NCI-H345 treated with DMSO at 0.1 percent for 48 hours (cell line): ENCODE data around the gene EIF1AD.
A peak's percentile ranks its signal among the peaks of the same experiment; 100 is the strongest.
"Not testable (repeated sequence)": the region's sequence is repeated elsewhere in the genome, so short reads cannot be mapped to it uniquely, and the experiment has no call there.

Source experiments
- DNase-seq: peaks from one replicate; lab custom pipeline; 2025; ENCODE audit not compliant: unreplicated experiment; lab: John Stamatoyannopoulos, UW

EIF1AD gene

GRCh38 chr11:66001942-66002647, at the start of gene EIF1AD, which contains the start of gene BANF1:
EIF1AD (minus strand) TSS chr11:66002157; CDS start chr11:66000389, 1,768 bp downstream.
BANF1 (plus strand) TSS chr11:66002503; CDS start chr11:66003251, 748 bp downstream.
- peak; percentile 99 for DNase-seq

GRCh38 chr11:66051371-66051765, 49.4 kb upstream of the EIF1AD start:
- DNase-seq: no peak

- no peak for DNase-seq
Measured at GRCh38 chr11:66050581-66051231, 48.7 kb upstream of the EIF1AD start.

- no peak for DNase-seq
Measured at GRCh38 chr11:66048547-66049323, 46.8 kb upstream of the EIF1AD start, which contains the start of gene GAL3ST3. GAL3ST3 (minus strand) TSS chr11:66049161; CDS start chr11:66045415, 3,746 bp downstream.

DNA sequence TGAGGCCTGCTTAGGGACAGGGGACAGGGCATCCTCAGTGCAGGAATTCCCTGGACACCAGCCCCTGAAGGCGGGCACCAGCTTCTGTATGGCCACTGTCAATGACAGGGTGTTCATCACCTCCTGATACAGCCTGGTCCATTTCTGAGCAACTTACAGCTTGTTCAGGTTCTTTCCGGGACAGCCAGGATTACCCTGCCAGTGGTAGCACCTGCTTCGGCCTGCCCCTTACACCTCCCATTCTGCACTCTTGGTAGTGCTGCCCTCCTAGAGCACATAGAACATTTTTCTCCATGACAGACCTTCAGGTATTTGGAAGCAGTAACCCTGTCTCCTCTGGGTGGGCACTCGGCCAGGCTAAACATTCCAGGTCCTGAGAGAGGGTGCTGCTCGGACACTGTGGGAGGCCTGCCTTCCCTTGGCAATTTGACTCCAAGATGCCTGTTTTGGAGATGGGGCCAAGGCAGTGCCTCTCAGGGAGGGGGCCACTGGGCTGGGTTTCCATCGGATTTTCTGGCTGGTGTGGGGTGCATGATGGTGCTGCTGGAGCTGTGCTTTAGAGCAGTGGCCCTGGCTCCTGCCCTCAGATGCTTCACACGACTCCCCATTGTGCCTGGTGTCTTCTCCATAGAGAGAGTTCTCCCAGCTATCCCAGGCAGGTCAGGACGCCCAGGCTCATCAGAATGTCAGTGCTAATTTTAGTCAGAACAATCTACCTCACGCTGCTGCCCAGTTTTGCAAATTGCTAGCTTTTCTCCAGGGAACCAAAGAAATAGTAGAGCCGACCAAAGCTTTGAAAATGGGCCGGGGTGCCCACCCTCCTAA, 45.8 kb upstream of the EIF1AD start:
- DNase-seq: no peak

- DNase-seq: no peak
Measured at GRCh38 chr11:66046901-66047300, 44.9 kb upstream of the EIF1AD start.

- peak; percentile 75 for DNase-seq
Measured at GRCh38 chr11:66045177-66045639, 43.3 kb upstream of the EIF1AD start.

GRCh38 chr11:66044757-66045156, 42.8 kb upstream of the EIF1AD start:
- no peak for DNase-seq

GRCh38 chr11:66042996-66043906, 41.3 kb upstream of the EIF1AD start:
- no peak for DNase-seq

DNA sequence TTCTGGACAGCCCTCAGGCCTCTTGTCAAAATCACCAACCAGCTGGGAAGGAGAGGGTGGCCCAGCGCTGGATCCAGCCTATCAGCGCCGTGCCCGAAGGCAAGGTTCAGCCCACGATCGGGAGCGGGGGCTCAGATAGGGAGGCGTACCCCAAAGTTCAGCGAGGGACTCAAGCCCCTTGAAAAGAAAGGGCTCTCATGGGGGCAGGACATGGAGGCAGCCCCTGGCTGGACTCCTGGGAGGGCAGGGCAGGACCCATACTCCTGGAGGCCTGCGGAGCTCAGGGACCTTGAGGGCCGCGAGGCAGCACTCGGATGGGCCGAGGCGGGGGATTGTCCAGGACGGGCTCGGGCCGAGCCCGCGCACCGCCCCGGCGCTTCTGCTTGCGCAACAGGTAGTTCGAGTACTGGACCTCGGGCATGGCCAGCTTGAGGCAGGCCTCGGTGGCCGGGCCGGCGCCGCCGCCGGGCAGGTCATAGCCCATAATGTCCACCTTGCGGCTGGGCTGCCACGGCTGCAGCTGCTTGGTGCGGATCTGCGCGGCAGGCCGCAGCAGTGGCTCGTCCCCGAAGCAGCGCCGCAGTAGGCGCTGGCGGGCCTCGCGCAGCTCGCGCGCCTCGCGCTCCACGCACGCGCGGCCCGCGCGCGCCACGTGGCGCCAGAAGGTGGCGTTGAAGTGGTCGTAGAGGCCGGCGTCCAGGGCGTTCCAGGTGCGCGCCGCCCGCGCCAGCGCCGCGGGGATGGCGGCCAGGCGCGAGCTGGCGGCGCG, 40.5 kb upstream of the EIF1AD start:
- DNase-seq: no peak

- DNase-seq: no peak
Measured at GRCh38 chr11:66039765-66040164, 37.8 kb upstream of the EIF1AD start.

- no peak for DNase-seq
Measured at GRCh38 chr11:66037327-66037726, 35.4 kb upstream of the EIF1AD start.

GRCh38 chr11:66036334-66036710, 34.4 kb upstream of the EIF1AD start:
- DNase-seq: no peak

DNA sequence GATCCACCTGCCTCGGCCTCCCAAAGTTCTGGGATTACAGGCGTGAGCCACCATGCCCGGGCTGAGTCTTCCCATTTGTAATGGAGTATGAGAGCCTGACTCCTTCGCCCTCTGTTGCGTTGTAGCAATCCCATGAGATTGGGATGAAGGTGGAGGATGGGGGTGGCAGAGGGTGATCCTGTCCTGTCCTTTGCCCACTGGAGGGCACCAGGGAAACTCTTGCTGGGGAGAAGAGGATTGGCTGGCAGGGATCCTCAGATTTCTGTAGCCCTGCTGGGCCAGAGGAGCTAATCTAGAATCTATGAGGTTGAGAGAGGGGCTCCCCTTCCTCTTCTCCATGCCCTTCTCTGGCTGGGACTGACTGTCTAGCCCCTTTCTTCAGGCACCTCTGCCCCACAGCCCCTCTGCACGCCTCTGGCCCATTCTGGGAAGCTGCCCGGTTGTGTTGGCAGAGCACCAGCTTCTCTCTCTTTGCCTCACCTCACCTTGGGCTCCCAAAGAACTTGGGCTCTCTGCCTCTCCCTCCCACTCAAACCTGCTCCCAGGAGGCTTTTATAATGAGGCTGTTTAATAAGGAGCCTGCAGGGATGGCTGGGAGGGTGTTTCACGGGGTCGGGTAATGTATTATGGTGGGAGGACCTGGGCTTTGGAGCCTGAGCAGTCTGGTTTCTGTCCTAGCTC, 33.8 kb upstream of the EIF1AD start:
- DNase-seq: no peak

DNA sequence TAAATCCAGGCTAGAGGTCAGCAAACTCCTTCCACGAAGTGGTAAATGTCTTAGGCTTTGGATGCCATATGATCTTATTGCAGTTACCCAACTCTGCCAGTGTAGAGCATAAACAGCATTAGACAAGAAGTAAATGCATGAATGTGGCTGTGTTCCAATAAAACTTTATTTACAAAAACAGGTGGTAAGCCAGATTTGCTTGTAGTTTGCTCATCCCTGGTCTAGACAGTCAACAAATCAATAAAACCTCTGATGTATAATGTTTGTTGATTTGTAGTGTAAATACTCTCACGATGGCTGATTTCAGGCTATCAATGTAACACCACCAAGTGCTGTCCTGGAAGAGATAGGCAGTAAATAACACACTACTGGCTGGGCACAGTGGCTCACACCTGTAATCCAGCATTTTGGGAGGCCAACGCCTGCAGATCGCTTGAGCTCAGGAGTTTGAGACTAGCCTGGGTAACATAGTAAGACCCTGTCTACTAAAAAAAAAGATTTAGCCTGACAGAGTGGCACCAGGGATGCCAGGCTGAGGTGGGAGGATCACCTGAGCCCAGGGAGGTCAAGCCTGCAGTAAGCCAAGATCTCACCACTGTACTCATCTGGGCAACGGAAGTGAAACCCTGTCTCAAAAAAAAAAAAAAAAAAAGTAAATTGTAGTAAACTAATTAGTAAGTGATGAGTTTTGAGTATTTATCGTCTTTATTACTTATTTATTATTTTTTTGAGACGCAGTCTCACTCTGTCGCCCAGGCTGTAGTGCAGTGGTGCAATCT, 31.2 kb upstream of the EIF1AD start:
- no peak for DNase-seq

DNA sequence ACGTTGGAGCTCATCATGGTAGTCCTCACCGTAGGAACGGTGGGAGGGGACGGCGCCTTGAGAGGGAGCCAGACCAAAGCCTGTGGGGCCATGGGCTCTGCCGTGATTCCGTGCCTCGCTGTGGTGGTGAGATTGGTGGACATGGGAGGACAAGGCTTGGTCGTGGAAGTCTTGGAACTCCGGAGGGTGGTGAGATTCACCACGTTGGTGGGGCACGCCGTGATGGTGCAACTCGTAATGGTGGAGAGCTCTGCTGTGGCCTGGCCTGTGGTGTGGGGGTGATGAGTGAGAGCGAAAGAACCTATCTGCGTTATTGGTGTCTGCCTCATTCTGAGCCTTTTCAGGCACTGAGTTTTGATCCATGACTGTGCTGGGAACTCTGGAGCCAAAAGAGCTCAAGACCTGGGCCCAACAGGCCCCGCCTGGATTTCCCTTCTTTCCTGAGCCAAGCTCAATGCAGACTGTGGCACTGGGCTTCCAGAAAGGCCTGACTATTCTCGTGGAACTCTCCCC, 24.1 kb upstream of the EIF1AD start, which contains the start of gene CATSPER1:
CATSPER1 (minus strand) TSS at position 463 of the 513 bp plus-strand sequence; CDS start at position 363, 100 bp downstream.
- DNase-seq: no peak

DNA sequence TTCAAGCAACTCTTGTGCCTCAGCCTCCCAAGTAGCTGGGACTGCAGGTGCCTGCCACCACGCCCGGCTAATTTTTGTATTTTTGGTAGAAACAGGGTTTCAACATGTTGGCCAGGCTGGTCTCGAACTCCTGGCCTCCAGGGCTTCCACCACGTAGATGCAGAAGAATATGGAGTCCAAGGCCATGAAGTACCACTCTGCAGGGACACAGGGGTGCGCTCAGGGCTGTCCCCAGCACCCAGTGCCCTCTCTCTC, 21.2 kb upstream of the EIF1AD start:
- not testable (repeated sequence) for DNase-seq
